ENCODE data around the gene RNU5B-1. TPM values are rescaled to one million over a fixed set of nuclear protein-coding genes. Genes with fewer than 3 reads are reported as not detected.
"Not testable (repeated sequence)": the region's sequence is repeated elsewhere in the genome, so short reads cannot be mapped to it uniquely, and the experiment has no call there.

RNU5B-1 gene
- polyA plus RNA-seq (ENCODE audit: insufficient read length), result not detected

- DNase-seq (ENCODE audit: low read depth), result peak; percentile 91
These were observed at the start of gene RNU5B-1 for GRCh38 chr15:65304381-65305149. RNU5B-1 (plus strand) TSS chr15:65304677.

- no peak for DNase-seq (ENCODE audit: low read depth)
These were observed 49.7 kb upstream of the RNU5B-1 start for GRCh38 chr15:65254758-65255157.

- no peak for DNase-seq (ENCODE audit: low read depth)
These were observed 48.9 kb upstream of the RNU5B-1 start for GRCh38 chr15:65255486-65256140.

- DNase-seq (ENCODE audit: low read depth), result no peak
These were observed 45.9 kb upstream of the RNU5B-1 start for GRCh38 chr15:65258375-65259262.

- peak; percentile 76 for DNase-seq (ENCODE audit: low read depth)
These were observed 45.1 kb upstream of the RNU5B-1 start for GRCh38 chr15:65259367-65259797.

GRCh38 chr15:65260968-65261367 is 43.5 kb upstream of the RNU5B-1 start:
- DNase-seq (ENCODE audit: low read depth), result no peak

DNA sequence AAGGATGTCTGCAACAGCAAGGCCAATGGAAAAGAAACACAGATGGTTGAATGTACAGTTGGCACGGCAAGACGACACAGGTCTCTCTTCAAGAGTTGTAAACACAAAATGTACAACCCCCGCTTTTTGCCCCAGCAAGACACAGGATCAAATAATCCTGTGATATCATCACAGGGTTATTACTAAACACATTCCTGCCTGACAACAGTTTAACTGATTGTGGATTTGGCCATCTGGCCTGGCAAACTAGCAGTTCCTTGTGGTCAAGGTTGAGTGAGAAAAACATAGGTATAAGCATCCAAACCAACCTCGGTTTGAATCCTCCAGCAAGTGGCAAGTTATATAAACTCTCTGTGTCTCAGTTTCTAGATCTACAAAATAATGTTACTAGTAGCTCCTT is 41.2 kb upstream of the RNU5B-1 start:
- no peak for DNase-seq (ENCODE audit: low read depth)

DNA sequence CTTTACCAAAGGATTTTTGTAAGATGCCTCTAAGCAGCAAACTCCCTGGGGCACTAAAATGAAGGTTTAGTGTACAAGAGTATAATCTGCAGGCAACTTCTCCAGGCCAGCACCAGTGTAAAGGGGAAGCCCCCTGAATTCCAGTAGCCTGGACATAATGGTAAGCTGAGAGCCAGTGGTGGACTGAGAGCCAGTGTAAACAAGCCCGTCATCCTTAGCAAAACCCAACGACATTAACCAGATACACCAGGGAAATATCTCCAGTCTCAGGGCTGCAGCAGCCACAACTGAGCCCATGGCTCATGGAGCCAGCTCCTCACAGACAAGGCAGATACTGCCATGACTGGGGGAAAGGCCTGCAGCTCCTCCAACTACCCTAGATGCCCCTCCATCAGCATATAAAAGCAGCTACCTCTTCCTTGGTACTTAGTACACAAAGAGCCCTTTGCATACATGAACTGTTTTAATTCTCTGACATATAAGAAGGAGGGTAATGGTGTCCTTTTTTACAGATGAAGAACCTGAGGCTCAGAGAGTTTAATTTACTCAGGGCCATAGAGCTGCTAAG is 39.5 kb upstream of the RNU5B-1 start:
- DNase-seq (ENCODE audit: low read depth), result no peak

GRCh38 chr15:65266469-65266868 is 38.0 kb upstream of the RNU5B-1 start:
- no peak for DNase-seq (ENCODE audit: low read depth)

DNA sequence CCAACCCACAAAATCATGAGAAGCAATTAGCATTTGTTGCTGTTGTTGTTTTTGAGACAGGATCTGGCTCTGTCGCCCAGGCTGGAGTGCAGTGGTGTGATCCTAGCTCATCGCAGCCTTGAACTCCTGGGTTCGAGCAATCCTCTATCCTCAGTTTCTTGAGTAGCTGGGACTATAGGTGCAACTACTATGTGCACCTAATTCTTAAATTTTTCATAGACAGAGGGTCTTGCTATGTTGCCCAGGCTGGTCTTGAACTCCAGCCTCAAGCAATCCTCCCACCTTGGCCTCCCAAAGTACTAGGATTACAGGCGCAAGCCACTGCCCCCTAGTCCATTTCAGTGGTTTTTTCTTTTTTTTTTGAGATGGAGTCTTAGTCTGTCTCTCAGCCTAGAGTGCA is 36.1 kb upstream of the RNU5B-1 start:
- DNase-seq (ENCODE audit: low read depth), result no peak

- not testable (repeated sequence) for DNase-seq (ENCODE audit: low read depth)
These were observed 33.5 kb upstream of the RNU5B-1 start for GRCh38 chr15:65270811-65271545.

GRCh38 chr15:65275104-65275727 is 29.3 kb upstream of the RNU5B-1 start:
- no peak for DNase-seq (ENCODE audit: low read depth)

GRCh38 chr15:65275728-65276126 is 28.8 kb upstream of the RNU5B-1 start:
- DNase-seq (ENCODE audit: low read depth), result no peak

DNA sequence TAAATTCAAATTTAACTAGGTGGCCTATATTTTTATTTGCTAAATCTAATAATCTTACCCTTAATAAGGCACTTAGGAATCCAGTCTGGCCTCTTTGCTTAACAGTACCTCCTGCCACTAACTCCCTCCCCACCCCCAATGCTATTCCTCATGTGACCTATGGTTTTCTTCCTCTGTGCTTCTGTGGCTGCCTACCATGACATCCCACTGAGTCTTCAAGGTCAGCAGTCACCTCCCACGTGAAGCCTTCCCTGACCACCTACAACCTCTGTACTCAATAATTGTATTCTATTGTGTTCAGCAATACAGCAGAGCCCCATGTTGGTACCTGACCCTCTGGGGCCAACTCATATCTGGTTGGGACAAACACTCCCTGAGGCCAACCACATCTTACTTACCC is 27.5 kb upstream of the RNU5B-1 start:
- no peak for DNase-seq (ENCODE audit: low read depth)

GRCh38 chr15:65278480-65278879 is 26.0 kb upstream of the RNU5B-1 start:
- DNase-seq (ENCODE audit: low read depth), result no peak

DNA sequence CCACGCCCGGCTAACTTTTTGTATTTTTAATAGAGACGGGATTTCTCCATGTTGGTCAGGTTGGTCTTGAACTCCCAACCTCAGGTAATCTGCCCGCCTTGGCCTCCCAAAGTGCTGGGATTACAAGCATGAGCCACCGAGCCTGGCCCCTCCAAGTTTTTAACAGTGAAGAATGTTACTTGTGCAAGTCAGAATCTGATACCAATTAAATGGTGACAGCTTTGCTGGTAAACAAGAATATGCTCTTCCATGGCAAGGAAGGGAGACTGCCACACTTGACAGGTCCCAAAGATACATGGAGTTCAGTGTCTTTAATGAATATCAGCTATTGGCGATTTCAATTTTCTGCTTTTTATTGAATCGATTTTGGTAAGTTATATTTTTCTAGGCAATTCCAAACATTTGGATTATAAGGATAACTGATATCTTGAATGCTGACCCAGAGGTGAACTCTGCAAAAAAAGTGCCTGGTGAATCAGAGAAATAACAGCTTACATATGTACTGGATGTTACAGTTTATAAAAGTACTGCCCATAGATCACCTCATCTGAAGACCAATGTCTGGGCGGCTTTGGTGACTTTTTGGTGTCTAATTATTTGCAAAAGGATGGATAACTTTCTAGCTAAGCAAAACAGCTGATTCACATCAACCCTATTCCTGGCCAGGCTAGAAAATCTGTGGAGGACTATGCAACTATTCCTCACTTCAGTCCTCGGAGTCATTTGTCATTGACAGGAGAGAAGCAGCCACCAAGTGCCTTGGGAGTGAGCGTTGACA is 19.0 kb upstream of the RNU5B-1 start:
- no peak for DNase-seq (ENCODE audit: low read depth)

DNA sequence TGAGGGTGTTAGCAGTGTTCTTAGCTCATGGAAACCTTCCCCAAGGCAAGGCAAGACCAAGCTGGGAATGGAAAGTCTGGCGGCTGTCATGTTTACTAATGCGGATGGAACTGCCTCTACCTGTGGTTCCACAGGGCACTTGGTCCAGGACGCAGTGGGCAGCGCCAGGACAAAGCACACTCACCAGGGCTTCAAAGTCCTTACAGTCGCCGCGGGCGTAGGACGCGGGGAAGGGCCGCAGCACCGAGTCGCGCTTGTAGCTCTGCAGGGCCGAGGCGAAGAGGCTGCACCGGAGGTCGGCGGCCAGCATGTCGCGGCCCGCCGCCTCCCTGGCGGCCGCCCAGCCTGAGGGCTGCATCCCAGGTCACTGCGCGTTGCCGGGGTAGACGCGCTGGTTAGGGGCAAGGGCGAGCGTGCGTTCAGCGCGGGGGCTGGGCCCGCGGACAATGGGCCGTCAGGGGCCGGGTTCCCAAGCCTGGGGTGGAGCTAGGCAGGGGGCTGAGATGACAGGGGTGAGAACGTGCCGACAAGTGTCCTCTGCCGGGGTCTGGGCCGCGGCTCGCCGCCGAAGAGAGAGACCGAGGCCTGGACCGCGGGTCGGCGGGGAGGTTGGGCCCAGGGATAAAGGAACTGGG is 18.3 kb upstream of the RNU5B-1 start:
- DNase-seq (ENCODE audit: low read depth), result no peak

DNA sequence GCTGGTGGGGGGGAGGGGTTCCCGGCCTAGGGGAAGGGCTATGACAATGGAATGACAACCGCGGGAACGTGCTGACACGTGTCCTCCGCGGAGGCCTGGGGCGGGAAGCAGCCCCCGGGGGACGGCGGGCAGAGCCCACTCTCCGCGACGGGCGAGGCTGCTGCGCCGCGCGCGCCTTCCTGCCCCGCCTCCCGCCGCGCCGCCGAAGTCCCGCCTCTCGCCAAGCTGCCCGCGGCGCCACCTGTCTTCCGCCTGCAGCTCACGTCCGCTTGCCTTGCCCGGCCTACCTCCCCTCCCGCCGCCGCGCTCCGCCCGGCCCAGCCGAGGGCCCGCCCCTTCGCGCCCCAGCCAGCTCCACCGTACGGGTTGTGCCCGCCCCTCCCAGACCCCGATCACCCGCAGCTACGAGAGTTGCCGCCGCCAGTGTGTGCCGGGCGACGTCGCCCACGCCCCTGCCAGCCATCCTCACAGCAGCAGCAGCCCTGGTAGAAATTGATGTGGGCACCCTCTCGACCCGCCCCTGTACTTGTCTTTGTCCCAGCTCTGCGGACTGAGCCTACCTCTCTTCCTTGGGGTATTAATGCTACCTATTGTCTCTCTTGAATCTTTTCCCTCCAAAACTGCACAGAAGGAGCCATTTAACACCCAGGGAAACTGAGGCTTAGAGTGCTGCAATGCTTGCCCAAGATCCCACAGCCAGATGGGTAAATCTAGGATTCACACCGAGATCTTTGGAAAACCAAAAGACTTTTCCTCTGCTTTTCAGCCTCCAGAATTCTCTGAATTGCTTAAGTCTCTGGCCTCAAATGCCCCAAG is 17.6 kb upstream of the RNU5B-1 start, which contains the start of gene PARP16:
TSS of gene PARP16 (minus strand) at position 180 of the 816 bp plus-strand sequence. CDS start 457 bp downstream, outside the sequence.
- DNase-seq (ENCODE audit: low read depth), result no peak

DNA sequence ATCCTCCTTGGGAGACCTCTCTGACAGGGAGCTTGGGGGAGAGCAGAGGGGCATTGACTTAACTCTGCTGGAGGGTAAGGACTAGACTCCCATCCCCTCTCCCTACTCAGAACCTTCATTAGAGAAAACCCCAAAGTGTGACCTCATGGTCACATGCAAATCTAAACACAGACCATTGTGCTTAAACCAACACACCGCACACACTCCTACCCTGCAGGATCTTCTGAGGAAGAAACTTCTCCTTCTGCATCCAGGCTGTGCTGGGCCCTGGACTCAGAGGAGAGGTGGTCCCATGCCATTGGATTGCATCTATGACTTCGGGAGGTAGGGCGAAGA is 17.0 kb upstream of the RNU5B-1 start:
- no peak for DNase-seq (ENCODE audit: low read depth)
